ENCODE measurements around the gene ADARB2.
"Not testable (repeated sequence)": the region's sequence is repeated elsewhere in the genome, so short reads cannot be mapped to it uniquely, and the experiment has no call there.

ADARB2 gene

DNA sequence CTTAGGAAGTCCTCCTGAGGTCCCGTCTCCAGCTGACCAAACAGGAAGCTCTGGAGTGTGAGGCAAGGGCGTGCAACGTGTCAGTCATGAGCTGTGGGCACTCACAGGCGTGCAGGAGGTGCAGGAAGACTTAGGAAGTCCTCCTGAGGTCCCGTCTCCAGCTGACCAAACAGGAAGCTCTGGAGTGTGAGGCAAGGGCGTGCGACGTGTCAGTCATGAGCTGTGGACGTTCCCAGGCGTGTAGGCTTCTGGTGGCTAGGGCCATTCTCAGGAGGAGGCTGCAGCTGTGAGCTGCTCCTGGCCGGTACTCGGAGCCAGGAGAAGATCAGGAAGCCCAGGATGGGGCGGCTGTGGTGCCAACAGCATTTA is 489.1 kb downstream of the ADARB2 start:
- not testable (repeated sequence) for H2AFZ ChIP-seq (ENCODE audit: low read length); H3K9ac ChIP-seq (ENCODE audit: low read depth, low read length, poor library complexity); H3K27me3 ChIP-seq (ENCODE audit: control insufficient read depth in 3 of 3, insufficient read depth in 3 of 3, low read depth in 1 of 3, low read length in 3 of 3); DNase-seq (ENCODE audit: low spot score); H3K23ac ChIP-seq (ENCODE audit: low read depth, low read length, poor library complexity); H4K8ac ChIP-seq (ENCODE audit: low read depth, low read length); H4K91ac ChIP-seq (ENCODE audit: low read depth, low read length, poor library complexity); H2AK5ac ChIP-seq (ENCODE audit: low read depth, low read length); H3K27ac ChIP-seq (replicated peaks; ENCODE audit: low read length); H2BK12ac ChIP-seq (ENCODE audit: low read length); H3K14ac ChIP-seq (ENCODE audit: low read length); H3K36me3 ChIP-seq (replicated peaks in 1 of 2; ENCODE audit: control insufficient read depth in 2 of 2, insufficient read depth in 2 of 2, low read length in 2 of 2); H3K4me2 ChIP-seq (ENCODE audit: insufficient read depth, low read length, poor library complexity, severe bottlenecking); H3K9me3 ChIP-seq (replicated peaks in 1 of 2; ENCODE audit: control insufficient read depth in 2 of 2, insufficient read depth in 1 of 2, low read depth in 1 of 2, low read length in 2 of 2); H3K79me1 ChIP-seq (ENCODE audit: low read depth, low read length); H3K4ac ChIP-seq (ENCODE audit: low read length); H3K4me1 ChIP-seq (ENCODE audit: control insufficient read depth in 2 of 2, insufficient read depth in 1 of 2, low read depth in 1 of 2, low read length in 2 of 2); H3K4me3 ChIP-seq (ENCODE audit: low read length in 2 of 2); H2BK120ac ChIP-seq (ENCODE audit: low read depth, low read length); H2BK5ac ChIP-seq (ENCODE audit: low read length)
- peak overlapping the region; percentile 11 for H3K18ac ChIP-seq (ENCODE audit: low read length)
- peak overlapping the region; percentile 8 for H2BK15ac ChIP-seq (ENCODE audit: low read length)
- WGBS, 2 donors (ENCODE audit: extremely low coverage in 2 of 2, insufficient read length in 2 of 2, insufficient replicate concordance in 1 of 2), result no CpG with 5 or more reads among the region's 13 CpGs

DNA sequence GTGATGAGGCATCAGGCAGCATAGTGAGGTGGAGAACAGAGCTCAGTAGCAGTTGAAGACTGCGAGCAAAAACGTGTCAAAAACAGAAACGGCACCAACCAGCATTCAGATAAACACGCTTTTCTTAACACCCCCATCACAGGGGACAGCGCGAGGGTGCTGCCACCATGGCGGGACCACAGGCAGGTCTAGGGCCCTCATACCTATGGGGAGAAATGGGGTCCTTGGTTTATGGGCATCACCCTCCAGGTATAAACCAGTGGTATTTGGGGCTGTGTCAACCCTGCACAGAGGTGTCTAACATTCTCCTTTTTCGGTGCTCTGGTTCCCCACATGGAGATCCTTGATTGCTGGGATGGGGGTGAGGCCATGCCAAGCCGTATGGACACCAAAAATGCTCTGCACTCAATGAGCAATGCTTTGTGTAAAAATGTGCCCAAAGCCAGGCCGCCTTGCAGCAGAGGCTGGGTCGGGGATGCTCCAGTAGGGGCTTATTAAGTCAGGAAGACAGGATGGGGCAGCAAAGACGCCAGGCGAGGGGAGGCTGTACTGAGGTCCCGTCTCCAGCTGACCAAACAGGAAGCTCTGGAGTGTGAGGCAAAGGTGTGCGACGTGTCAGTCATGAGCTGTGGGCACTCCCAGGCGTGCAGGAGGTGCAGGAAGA is 489.6 kb downstream of the ADARB2 start:
- Histone ChIP-seq H3K9me3 (replicated peaks in 1 of 2; ENCODE audit: control insufficient read depth in 2 of 2, insufficient read depth in 1 of 2, low read depth in 1 of 2, low read length in 2 of 2) (no peaks in the 10 kb centered on the region), H3K4me3 (ENCODE audit: low read length in 2 of 2) (no peak overlapping the region), H2AK5ac (ENCODE audit: low read depth, low read length) (no peak overlapping the region), H2BK5ac (ENCODE audit: low read length) (no peak overlapping the region), H3K14ac (ENCODE audit: low read length) (no peak overlapping the region), H2BK120ac (ENCODE audit: low read depth, low read length) (no peak overlapping the region), H3K4ac (ENCODE audit: low read length) (no peak overlapping the region), H2BK12ac (ENCODE audit: low read length) (no peak overlapping the region), H3K4me1 (ENCODE audit: control insufficient read depth in 2 of 2, insufficient read depth in 1 of 2, low read depth in 1 of 2, low read length in 2 of 2) (no peaks in the 10 kb centered on the region), H3K23ac (ENCODE audit: low read depth, low read length, poor library complexity) (no peak overlapping the region), H3K27ac (replicated peaks; ENCODE audit: low read length) (no peak overlapping the region), H3K79me1 (ENCODE audit: low read depth, low read length) (no peaks in the 10 kb centered on the region), H3K4me2 (ENCODE audit: insufficient read depth, low read length, poor library complexity, severe bottlenecking) (no peak overlapping the region), H3K9ac (ENCODE audit: low read depth, low read length, poor library complexity) (no peak overlapping the region), H4K8ac (ENCODE audit: low read depth, low read length) (no peak overlapping the region), H3K36me3 (replicated peaks in 1 of 2; ENCODE audit: control insufficient read depth in 2 of 2, insufficient read depth in 2 of 2, low read length in 2 of 2) (no peaks in the 10 kb centered on the region), H2AFZ (ENCODE audit: low read length) (no peak overlapping the region), H2BK15ac (ENCODE audit: low read length) (peak overlapping the region; percentile 8), H3K27me3 (ENCODE audit: control insufficient read depth in 3 of 3, insufficient read depth in 3 of 3, low read depth in 1 of 3, low read length in 3 of 3) (peaks cover 0 to 9% (median 0%) of the 10 kb centered on the region in 3 experiments), H4K91ac (ENCODE audit: low read depth, low read length, poor library complexity) (no peak overlapping the region), H3K18ac (ENCODE audit: low read length) (no peak overlapping the region)
- no CpG with 5 or more reads among the region's 17 CpGs for WGBS, 2 donors (ENCODE audit: extremely low coverage in 2 of 2, insufficient read length in 2 of 2, insufficient replicate concordance in 1 of 2)
- DNase-seq (ENCODE audit: low spot score), result no peak

DNA sequence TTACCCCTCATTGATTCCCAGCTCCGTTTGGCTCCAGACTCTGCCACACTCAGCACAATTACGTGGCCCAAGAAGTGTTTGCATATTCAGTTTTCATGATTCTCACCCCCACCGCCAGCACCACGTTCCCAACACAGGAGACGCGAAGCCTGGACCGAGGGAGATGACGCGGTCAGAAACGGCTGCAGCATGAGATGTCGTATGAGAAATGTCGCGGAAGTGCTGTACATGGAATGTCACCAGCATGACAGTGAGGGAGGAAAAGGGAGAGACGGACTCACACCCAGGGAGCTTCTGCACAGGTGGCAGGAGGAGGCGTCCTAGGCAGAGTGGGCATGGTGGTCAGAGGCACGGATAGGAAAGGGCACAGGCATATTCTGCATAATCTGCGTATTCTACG is 492.8 kb downstream of the ADARB2 start:
- H3K23ac ChIP-seq (ENCODE audit: low read depth, low read length, poor library complexity), result no peak overlapping the region
- H2AFZ ChIP-seq (ENCODE audit: low read length), result no peak overlapping the region
- DNase-seq (ENCODE audit: low spot score), result no peak
- H3K18ac ChIP-seq (ENCODE audit: low read length), result no peak overlapping the region
- H3K36me3 ChIP-seq (replicated peaks in 1 of 2; ENCODE audit: control insufficient read depth in 2 of 2, insufficient read depth in 2 of 2, low read length in 2 of 2), result no peaks in the 10 kb centered on the region
- no peak overlapping the region for H3K4me2 ChIP-seq (ENCODE audit: insufficient read depth, low read length, poor library complexity, severe bottlenecking)
- no peak overlapping the region for H3K4me3 ChIP-seq (ENCODE audit: low read length in 2 of 2)
- H2BK15ac ChIP-seq (ENCODE audit: low read length), result peak overlapping the region; percentile 1
- no peak overlapping the region for H3K9ac ChIP-seq (ENCODE audit: low read depth, low read length, poor library complexity)
- no CpG with 5 or more reads among the region's 18 CpGs for WGBS, 2 donors (ENCODE audit: extremely low coverage in 2 of 2, insufficient read length in 2 of 2, insufficient replicate concordance in 1 of 2)
- no peaks in the 10 kb centered on the region for H3K9me3 ChIP-seq (replicated peaks in 1 of 2; ENCODE audit: control insufficient read depth in 2 of 2, insufficient read depth in 1 of 2, low read depth in 1 of 2, low read length in 2 of 2)
- H3K4ac ChIP-seq (ENCODE audit: low read length), result no peak overlapping the region
- no peak overlapping the region for H4K91ac ChIP-seq (ENCODE audit: low read depth, low read length, poor library complexity)
- H3K79me1 ChIP-seq (ENCODE audit: low read depth, low read length), result no peaks in the 10 kb centered on the region
- no peak overlapping the region for H2BK12ac ChIP-seq (ENCODE audit: low read length)
- no peak overlapping the region for H2BK5ac ChIP-seq (ENCODE audit: low read length)
- no peak overlapping the region for H2AK5ac ChIP-seq (ENCODE audit: low read depth, low read length)
- H3K4me1 ChIP-seq (ENCODE audit: control insufficient read depth in 2 of 2, insufficient read depth in 1 of 2, low read depth in 1 of 2, low read length in 2 of 2), result no peaks in the 10 kb centered on the region
- no peak overlapping the region for H2BK120ac ChIP-seq (ENCODE audit: low read depth, low read length)
- no peak overlapping the region for H3K27ac ChIP-seq (replicated peaks; ENCODE audit: low read length)
- no peak overlapping the region for H4K8ac ChIP-seq (ENCODE audit: low read depth, low read length)
- no peak overlapping the region for H3K14ac ChIP-seq (ENCODE audit: low read length)
- H3K27me3 ChIP-seq (ENCODE audit: control insufficient read depth in 3 of 3, insufficient read depth in 3 of 3, low read depth in 1 of 3, low read length in 3 of 3), result peaks cover 0 to 36% (median 5%) of the 10 kb centered on the region in 3 experiments

DNA sequence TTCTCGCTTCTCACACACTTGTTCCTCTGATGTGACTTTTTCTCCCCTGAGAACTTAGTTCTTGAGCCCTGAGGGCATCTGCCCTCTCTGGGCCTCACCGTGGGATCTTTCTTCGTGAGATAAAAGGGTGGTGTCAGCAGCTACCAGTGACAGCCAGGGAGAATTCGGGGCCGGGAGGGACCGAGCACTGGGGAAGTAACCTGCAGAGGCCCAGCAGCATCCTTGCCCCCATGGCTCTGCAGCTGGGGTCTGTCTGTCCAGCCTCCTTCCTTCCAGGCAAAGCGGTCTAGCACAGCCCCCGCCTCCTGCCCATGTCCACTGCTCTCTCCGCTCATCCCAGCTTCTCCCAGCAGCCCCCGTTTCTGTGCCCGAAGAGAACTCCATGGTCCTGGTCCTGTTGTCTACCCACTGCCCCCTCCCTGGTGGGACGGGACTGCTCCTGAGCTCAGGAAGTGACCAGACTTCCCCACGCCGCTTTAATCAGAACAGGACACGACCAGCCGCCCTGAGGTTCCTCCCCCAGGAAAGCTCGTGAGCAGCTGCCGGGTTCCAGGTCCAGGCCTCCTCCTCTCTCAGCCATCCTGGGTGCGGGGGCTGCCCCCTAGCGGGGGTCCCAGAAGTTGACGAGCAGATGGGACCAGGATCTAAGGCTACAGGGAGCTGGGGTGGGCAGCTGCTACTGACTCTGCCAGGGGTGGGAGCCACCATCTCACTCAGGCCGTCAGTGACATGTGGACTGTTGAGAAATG is 493.7 kb downstream of the ADARB2 start:
- H3K79me1 ChIP-seq (ENCODE audit: low read depth, low read length), result no peaks in the 10 kb centered on the region
- DNase-seq (ENCODE audit: low spot score), result no peak
- H3K23ac ChIP-seq (ENCODE audit: low read depth, low read length, poor library complexity), result no peak overlapping the region
- no peak overlapping the region for H3K27ac ChIP-seq (replicated peaks; ENCODE audit: low read length)
- H3K18ac ChIP-seq (ENCODE audit: low read length), result peak overlapping the region; percentile 60
- no peak overlapping the region for H2AFZ ChIP-seq (ENCODE audit: low read length)
- H3K4me2 ChIP-seq (ENCODE audit: insufficient read depth, low read length, poor library complexity, severe bottlenecking), result no peak overlapping the region
- no peak overlapping the region for H2BK5ac ChIP-seq (ENCODE audit: low read length)
- H3K9me3 ChIP-seq (replicated peaks in 1 of 2; ENCODE audit: control insufficient read depth in 2 of 2, insufficient read depth in 1 of 2, low read depth in 1 of 2, low read length in 2 of 2), result no peaks in the 10 kb centered on the region
- H4K91ac ChIP-seq (ENCODE audit: low read depth, low read length, poor library complexity), result no peak overlapping the region
- no peak overlapping the region for H3K4me3 ChIP-seq (ENCODE audit: low read length in 2 of 2)
- no peak overlapping the region for H2AK5ac ChIP-seq (ENCODE audit: low read depth, low read length)
- no peak overlapping the region for H3K4ac ChIP-seq (ENCODE audit: low read length)
- WGBS, 2 donors (ENCODE audit: extremely low coverage in 2 of 2, insufficient read length in 2 of 2, insufficient replicate concordance in 1 of 2), result no CpG with 5 or more reads among the region's 22 CpGs
- H3K9ac ChIP-seq (ENCODE audit: low read depth, low read length, poor library complexity), result no peak overlapping the region
- H3K27me3 ChIP-seq (ENCODE audit: control insufficient read depth in 3 of 3, insufficient read depth in 3 of 3, low read depth in 1 of 3, low read length in 3 of 3), result peaks cover 0 to 39% (median 5%) of the 10 kb centered on the region in 3 experiments
- H3K14ac ChIP-seq (ENCODE audit: low read length), result no peak overlapping the region
- no peak overlapping the region for H2BK120ac ChIP-seq (ENCODE audit: low read depth, low read length)
- no peaks in the 10 kb centered on the region for H3K4me1 ChIP-seq (ENCODE audit: control insufficient read depth in 2 of 2, insufficient read depth in 1 of 2, low read depth in 1 of 2, low read length in 2 of 2)
- no peak overlapping the region for H4K8ac ChIP-seq (ENCODE audit: low read depth, low read length)
- no peaks in the 10 kb centered on the region for H3K36me3 ChIP-seq (replicated peaks in 1 of 2; ENCODE audit: control insufficient read depth in 2 of 2, insufficient read depth in 2 of 2, low read length in 2 of 2)
- H2BK15ac ChIP-seq (ENCODE audit: low read length), result peak overlapping the region; percentile 39
- no peak overlapping the region for H2BK12ac ChIP-seq (ENCODE audit: low read length)
